Measurements from ENCODE around the gene SERPINB6.
"Not testable (repeated sequence)": the region's sequence is repeated elsewhere in the genome, so short reads cannot be mapped to it uniquely, and the experiment has no call there.

The SERPINB6 gene

DNA sequence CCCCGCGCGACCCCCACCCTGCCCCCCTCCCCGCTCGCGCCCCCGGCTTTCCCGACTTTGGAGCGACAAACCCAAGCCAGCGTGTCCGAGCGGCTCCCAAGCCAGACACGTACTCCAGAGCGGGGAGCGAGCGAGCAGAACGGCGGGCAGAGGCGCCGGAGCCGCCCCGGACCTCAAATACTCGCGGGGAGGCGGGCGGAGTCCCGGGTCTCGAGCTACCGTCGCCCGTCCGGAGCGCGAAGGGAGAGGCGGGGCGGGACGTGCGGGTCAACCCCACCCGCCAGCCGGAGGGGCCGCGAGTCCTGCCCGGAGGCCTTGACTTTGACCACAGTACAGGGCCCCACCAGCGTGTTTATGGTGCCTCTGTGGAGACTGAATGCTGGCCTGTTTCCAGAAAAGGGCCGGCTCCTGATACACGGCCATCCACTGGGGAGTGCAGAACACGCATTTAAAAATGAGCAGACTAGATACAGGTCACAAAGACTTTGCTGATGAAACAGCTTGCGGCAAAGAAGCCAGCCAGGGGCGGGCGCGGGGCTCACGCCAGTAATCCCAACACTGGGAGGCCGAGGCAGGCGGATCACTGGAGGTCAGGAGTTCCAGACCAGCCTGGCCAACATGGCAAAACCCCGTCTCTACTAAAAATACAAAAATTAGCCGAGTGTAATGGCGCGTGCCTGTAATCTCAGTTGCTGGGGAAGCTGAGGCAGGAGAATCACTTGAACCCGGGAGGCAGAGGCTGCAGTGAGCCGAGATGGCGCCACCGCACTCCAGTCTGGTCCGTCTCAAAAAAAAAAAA lies at the start of gene SERPINB6:
Gene SERPINB6 (minus strand): TSS at position 148 of the 799 bp plus-strand sequence. CDS start 12,235 bp downstream, outside the sequence.
- DNase-seq (ENCODE audit: low read depth), result peak; percentile 36

DNA sequence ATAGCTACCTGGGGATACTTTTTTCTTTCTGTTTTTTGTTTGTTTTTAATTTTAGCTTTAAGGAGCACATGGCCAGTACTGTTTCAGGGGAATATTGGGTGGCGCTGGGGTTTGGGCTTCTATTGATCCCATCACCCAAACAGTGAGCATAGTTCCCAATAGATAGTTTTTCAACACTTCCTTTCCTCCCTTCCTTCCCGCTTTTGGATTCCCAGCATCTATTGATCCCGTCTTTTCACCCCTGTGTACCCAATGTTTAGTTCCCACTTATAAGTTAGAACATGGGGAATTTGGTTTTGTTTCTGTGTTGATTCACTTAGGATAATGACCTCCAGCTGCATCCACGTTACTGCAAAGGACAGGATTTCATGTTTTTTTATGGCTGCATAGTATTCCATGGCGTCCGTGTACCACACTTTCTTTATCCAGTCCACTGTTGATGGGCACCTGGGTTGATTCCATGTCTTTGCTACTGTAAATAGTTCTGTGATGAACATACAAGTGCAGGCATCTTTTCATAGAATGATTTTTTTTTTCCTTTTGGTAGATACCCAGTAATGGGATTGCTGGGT lies 48.5 kb upstream of the SERPINB6 start:
- no peak for DNase-seq (ENCODE audit: low read depth)

DNA sequence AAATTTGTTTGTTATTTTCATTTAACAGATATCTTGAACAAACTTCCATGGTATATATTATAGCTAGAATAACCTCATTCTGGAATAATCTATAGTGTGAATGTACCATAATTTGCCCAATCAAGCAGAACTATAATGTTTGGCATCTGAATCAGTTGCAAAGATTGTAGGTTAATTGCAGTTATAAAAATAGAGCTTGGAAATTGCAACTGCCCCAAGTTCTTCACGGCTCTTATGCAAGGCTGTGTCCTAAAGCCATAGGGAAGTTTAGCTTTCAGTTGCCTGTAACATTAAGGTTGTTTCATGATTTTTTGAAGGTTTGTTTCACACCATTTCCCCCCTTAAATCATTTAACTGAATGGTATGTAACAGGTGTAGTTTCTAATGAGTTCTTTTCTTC lies 47.7 kb upstream of the SERPINB6 start:
- DNase-seq (ENCODE audit: low read depth), result no peak

DNA sequence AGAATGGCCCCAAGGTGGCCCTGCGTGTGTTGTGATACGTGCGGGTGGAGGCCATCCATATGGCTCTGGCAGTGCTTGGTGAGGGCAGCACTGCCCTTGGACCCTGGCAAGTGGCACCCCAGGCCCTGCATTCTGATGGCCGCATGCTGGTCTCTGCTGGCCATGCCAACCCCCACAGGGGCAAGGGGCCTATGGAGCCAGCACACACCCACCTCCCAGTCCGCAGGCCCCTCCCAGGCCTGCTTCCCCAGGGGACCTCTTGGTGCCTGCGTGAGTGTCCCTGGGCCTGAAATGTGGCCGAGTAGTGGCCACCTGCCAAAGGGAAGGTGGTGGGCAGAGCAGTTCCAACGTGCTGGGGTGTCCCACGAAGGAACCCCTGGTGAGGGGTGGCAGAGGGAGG lies 45.9 kb upstream of the SERPINB6 start:
- DNase-seq (ENCODE audit: low read depth), result no peak

DNA sequence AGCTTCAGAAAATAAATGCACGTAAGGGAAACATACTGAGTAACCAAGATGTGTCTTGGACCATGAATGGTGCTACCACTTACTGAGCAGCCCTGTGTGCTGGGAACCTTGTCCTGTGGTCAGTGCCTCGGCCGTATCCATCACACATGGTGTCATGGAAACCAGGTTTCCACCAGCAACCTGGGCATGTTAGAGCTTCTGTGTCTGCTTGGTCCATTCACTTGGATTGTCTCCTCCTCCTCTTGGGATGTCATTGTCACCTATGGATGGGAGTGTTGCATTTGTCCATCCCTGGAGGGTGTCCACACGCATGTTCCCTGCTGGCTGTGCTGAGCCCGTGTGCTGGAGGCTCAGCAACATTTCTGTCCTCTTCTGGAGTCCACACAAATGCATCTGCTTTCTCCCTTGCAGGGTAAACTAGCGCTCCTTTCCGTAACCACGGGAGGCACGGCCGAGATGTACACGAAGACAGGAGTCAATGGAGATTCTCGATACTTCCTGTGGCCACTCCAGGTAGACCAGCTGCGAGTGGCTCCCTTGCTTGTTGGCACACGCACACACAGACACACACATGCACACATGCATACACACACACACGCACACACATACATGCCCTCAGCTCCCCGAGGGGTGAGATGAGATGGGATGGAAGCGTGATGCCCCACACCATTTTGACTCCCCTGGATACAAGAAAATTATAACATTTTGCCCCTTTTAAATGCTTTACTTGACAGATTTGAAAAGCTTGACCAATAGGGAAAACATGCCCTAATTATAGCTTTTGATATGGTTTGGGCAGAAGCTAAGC lies 45.3 kb upstream of the SERPINB6 start:
- DNase-seq (ENCODE audit: low read depth), result no peak

DNA sequence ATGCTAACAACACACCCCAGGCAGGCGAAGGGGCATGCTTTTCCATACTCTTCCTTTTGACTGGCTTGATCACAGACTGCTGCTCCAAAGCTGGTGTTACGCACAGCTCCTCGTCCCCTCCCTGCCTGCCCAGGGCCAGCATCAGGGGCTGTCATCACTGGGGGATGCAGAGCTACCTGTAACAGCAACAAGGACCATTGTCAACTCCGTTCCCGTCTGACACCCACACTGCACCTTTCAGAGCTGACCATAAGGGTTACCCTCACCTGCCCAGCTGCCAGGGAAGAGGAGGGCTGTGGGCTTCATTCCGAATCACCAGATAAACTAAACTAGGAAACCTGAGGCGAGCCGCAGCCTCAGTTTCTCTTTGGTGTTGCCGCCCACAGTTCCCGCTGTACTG lies 43.8 kb upstream of the SERPINB6 start:
- no peak for DNase-seq (ENCODE audit: low read depth)

DNA sequence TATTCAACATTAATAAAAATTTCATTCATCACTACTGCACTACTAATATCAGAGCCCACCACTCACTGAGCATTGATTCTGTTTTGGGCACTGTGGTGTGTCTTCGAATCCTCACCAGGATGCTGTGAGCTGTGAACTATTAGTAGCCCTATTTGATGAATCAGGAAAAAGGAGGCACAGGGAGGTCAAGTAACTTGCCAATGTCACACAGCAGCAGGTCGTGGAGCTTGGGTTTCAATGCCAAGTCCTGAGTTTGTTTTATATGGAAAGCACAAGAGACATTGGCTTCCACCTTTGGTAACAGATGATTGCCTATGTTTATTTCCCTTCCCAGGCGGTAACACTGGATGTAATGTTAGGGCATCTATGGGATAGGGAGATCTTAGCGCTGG lies 43.3 kb upstream of the SERPINB6 start:
- DNase-seq (ENCODE audit: low read depth), result no peak

DNA sequence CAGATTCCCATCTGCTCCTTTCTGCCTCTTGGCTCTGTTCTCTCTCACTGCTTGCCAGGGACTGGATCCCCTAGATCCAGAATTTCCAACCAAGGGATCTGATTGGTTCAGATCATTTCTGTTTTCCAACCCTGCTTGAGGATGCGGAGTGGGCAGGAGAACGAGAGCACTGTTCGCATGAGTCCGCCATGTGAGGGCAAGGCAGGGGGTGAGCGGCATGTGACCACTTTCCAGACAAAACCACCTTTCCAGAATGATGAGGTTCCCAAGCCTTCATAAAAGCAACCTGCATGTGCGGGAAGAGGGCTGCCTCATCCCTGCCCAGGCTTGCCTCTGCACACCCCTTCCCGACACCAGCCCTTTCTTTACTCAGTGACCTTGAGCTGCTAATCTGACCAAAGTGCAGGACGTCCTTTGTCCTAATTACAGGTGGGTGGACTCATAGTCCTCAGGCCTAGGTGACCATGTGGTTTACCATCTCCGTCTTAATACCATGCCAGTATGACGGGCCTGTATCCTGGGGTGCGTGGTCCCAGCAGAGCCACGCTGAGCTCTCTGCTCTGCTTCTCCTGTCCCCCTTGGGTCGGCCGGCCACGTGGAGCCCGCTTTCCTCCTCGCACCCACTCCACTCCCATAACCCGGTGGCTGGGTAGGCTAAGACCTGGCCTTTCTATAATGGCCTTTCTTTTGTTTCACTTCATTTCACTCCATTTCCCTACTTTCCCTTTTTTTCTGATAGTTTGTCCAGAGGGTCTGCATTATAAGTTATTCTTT lies 42.7 kb upstream of the SERPINB6 start:
- DNase-seq (ENCODE audit: low read depth), result no peak

DNA sequence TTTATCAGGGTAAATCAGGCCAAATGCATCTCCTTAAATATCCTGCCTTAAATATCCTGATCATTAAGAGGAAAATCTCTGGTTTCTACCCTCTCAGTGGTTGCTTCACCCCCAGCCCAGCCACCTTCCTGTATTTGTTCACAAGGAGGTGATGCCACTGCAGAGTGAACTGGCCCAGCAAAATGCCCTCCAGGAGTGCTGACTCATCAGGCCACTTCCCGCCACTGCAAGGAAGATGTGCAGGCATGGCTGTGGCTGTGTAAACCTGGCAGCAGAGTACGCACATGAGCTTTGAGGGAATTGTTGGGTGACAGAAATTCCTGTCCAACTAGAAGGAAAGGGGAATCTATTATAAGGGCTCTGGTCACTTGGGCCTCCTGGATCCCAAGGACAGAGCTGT lies 42.1 kb upstream of the SERPINB6 start:
- no peak for DNase-seq (ENCODE audit: low read depth)

DNA sequence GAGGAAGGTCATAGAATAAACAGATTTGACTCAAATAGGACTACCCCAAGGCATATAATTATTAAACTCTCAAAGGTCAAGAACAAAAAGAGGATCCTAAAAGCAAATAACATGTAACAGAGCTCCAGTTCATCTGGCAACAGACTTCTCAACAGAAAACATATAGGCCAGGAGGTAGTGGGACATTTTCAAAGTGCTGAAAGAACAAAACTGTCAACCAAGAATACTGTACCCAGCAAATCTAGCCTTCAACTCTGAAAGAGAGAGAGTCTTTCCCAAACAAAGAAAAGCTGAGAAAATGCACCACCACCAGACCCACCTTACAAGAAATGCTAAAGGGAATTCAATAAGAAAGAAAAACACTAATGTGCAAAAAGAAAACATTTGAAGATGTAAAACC lies 40.2 kb upstream of the SERPINB6 start:
- no peak for DNase-seq (ENCODE audit: low read depth)

DNA sequence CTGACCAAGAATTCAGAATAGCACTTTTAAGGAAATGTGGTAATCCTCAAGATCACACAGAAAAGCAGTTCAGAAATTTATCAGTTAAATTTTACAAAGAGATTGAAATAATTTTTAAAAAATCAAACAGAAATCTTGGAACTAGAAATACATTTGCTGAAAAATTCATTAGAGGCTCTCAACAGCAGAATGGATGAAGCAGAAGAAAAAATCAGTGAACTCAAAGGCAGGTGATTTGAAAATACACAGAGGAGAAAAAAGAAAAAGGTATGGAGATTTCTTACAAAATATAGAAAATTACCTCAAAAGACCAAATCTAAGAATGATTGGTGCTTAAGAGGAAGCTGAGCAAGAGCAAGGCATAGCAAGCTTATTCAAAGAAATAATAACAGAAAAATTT lies 39.8 kb upstream of the SERPINB6 start:
- DNase-seq (ENCODE audit: low read depth), result no peak

DNA sequence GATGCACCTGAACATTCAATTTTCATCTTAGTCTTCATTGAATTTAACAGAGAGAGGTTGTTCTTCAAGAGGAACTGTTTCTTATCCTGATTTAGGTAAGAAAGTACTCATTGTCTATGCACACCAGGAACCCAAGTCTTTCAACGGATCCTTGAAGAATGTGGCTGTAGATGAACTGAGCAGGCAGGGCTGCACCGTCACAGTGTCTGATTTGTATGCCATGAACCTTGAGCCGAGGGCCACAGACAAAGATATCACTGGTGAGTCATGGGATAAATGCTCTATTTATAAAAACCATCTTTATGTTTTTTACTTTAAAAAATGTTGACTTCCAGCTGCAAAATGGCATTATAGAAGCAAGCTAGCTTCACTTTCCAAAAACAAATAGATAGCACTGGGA lies 38.6 kb upstream of the SERPINB6 start:
- DNase-seq (ENCODE audit: low read depth), result no peak

DNA sequence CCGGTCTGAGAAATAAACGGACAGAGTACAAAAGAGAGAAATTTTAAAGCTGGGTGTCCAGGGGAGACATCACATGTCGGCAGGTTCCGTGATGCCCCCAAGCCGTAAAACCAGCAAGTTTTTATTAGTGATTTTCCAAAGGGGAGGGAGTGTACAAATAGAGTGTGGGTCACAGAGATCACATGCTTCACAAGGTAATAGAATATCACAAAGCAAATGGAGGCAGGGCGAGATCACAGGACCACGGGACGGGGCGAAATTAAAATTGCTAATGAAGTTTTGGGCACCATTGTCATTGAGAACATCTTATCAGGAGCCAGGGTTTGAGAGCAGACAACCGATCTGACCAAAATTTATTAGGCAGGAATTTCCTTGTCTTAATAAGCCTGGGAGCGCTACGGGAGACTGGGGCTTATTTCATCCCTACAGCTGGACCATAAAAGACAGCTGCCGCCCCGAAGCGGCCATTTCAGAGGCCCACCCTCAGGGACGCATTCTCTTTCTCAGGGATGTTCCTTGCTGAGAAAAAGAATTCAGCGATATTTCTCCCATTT lies 37.4 kb upstream of the SERPINB6 start:
- DNase-seq (ENCODE audit: low read depth), result not testable (repeated sequence)

DNA sequence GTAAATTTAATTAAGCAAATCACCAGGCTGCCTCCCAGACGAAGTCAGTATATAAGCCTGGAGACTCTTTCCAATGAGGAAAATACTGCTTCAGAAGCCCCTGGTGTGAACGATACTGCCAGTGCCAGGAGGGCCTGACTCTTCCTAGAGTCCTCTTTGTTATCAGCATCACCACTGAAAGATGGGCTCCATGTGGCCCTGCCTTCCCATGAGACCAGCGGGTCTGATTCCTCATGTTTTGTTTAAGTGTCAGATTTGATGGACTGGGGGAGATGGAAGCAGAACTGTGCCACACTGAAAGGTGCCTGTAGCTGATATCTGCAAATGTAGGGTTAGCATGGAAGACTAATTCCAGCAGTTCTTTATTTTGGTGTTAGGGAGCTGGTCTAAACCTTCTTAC lies 36.2 kb upstream of the SERPINB6 start:
- DNase-seq (ENCODE audit: low read depth), result no peak

DNA sequence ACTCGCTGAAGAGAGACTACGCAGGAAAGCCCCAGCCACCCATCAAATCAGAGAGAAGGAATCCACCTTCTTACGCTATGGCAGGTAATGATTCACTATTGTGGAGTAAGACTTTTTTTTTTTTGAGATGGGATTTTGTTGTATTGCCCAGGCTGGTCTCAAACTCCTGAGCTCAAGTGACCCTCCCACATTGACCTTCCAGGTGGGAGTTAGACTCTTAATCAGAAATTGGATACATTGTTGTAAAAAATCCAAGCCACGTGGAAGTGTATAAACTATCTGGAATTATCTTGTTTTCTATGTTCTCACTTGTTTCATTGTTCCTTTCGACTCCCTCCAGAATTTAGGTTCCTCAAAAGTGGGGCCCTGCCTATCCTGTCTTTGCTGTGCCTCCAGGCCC lies 35.1 kb upstream of the SERPINB6 start:
- DNase-seq (ENCODE audit: low read depth), result no peak

DNA sequence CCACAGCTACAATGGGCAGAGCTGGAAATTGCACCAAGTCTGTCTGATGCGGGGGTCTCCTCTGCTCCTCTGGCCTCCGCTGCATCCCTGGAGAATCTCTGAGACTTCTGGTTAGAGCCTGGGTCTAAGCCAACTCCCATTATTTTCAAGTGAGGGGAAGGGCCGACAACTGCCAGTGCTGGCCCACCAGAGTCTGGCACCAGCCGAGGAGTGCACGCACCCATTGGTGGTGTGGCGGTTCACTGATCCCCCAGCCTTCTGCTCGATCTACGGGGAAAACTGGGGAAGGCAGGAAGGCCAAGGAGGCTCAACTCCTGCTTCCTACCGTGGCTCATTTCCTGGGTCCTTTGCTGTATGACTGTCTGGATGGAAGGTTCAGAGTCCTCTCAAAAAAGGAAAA lies 34.5 kb upstream of the SERPINB6 start:
- no peak for DNase-seq (ENCODE audit: low read depth)

DNA sequence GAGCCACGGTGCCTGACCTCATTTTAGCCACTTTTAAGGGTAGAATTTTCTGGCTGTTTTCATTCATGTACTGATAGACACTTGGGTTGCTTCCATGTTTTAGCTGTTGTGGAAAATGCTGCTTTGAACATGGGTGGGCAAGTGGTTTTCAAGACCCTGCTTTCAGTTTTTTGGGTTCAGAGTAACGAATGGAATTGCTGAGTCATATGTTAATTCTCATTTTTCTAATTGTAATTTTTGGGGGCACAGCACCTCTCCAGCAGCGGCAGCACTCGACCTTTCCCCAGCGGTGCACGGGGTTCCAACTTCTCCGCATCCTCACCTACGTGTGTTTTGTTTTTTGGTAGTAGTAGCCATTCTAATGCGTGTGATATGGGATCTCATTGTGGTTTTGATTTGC lies 33.7 kb upstream of the SERPINB6 start:
- no peak for DNase-seq (ENCODE audit: low read depth)

DNA sequence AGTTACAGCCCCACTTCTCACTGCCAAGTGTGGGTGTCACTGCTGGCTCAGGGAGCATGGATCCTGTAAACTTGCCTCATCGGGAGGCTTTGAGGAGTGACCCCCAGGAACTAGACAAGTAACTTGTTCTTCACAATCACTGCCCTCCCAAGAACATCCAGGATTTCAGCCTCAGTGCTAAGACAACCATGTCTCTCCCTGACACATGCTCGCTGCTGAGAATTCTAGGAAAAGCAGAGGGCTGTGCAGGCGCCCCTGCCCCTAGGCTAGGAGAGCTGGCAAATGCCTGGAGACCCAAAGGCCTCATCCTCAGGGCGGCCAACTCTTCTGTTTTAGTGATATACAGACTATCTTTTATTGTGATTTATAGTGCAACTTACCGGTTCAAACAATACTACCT lies 31.9 kb upstream of the SERPINB6 start:
- DNase-seq (ENCODE audit: low read depth), result not testable (repeated sequence)

DNA sequence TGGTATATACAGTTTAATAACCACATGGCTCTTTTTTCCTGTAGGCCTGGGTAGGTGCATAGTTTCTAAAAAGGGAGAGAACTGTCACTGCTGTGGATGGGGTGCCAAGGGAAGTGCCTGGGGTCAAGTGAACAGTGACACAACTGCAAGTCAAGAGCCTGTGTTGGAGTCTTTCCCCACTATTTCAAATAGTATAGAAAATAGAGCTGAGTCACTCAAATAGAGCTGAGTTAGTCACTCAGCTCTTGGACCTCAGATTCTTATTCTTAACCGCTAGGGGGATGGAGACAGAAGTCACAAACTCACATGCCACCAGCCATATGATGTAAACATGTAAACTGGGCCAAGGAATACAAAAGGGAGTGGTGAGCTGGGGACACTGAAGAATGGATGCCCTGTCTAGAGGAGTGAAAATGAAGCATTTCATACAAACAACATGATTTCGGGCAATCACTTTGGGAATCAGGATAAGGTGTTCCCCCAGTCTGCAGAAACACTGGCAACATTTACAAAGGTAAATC lies 30.5 kb upstream of the SERPINB6 start:
- no peak for DNase-seq (ENCODE audit: low read depth)

DNA sequence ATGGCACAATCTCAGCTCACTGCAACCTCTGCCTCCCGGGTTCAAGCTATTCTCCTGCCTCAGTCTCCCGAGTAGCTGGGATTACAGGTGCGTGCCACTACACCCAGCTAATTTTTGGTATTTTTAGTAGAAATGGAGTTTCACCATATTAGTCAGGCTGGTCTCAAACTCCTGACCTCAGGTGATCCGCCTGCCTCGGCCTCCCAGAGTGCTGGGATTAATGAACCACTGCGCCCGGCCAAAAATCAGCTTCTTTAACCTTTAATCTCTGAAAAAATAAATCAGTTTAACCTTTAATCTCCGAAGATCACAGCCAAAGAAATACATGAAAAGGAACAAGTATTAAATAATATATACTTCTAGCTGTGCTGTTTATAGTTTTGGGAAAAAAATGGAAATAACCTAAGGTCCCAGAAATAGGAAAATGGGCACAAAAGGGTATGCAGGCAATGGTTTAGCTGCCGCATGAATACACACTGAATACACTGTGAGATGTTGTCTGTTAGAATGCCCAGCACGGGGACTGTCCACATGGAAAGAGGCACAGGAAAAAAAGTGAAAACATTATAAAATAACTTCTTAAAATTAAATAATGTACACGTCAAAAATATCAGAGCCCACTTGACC lies 29.9 kb upstream of the SERPINB6 start:
- no peak for DNase-seq (ENCODE audit: low read depth)

Measured in activated T-cell treated with anti-CD3 and anti-CD28 coated beads for 48 hours (primary cell).